ENCODE results near the gene KCNJ5. TPM values are rescaled to one million over a fixed set of nuclear protein-coding genes. Genes with fewer than 3 reads are reported as not detected.

The KCNJ5 gene
- total RNA-seq, 1 donor from 2014 or later, result not detected

DNA sequence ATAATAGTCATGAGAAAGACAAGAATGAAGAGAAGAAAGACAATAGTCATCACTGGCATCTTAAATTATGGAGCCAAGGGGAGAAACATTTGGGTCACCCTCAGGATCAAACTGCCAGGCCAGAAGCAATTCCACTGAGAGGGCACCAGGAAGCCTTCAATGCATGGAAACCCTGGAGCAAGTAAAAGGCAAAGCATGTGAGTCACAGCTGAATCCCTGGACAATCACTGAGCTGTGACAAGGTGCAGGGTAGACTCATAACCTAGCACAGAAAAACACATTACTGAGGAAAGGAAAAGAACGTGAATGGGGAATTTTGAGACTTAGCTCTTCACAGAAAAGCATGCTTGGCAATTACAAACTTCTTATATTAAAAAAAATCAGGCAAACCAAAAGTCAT lies 25.7 kb upstream of the KCNJ5 start:
- Mint-ChIP-seq H3K4me3 (no peak overlapping the region), H3K36me3 (no peaks in the 10 kb centered on the region), H3K27me3 (ENCODE audit: insufficient read depth, low read depth) (peaks cover 9% of the 10 kb centered on the region), H3K9me3 (peaks cover 3% of the 10 kb centered on the region), H3K4me1 (peaks cover 20% of the 10 kb centered on the region), H3K27ac (no peak overlapping the region)
- H3K9ac ChIP-seq, result no peak overlapping the region
- peaks cover 15% of the 10 kb centered on the region for H3F3A ChIP-seq (ENCODE audit: low read depth)
- H4K20me1 ChIP-seq (ENCODE audit: low read depth), result no peaks in the 10 kb centered on the region
- DNase-seq (ENCODE audit: low spot score), result no peak
- no peaks in the 10 kb centered on the region for H3K79me2 ChIP-seq (ENCODE audit: low read depth)
- no peak overlapping the region for H3K4me3 ChIP-seq
- no peak overlapping the region for H3K27ac ChIP-seq
- H2AFZ ChIP-seq (replicated peaks), result no peak overlapping the region
- no peaks in the 10 kb centered on the region for H3K27me3 ChIP-seq
- no peak overlapping the region for H3K4me2 ChIP-seq
- no peaks in the 10 kb centered on the region for H3K36me3 ChIP-seq
- no peaks in the 10 kb centered on the region for H3K9me3 ChIP-seq (ENCODE audit: low read depth)
- TF ChIP-seq EZH2 (IDR thresholded peaks at IDR 0.05), result no peak
- no peak for TF ChIP-seq CTCF (IDR thresholded peaks at IDR 0.05)
- TF ChIP-seq EZH2phosphoT487 (IDR thresholded peaks at IDR 0.05), result no peak
- no peaks in the 10 kb centered on the region for H3K4me1 ChIP-seq

GRCh38 chr11:128867277-128867676 lies 23.9 kb upstream of the KCNJ5 start, which contains the start of gene KCNJ1:
Gene KCNJ1 (minus strand): TSS chr11:128867296. CDS start chr11:128840243, 27,053 bp downstream.
- no peak within 1 kb of the TSS for H3K9ac ChIP-seq
- H3K9me3 ChIP-seq (ENCODE audit: low read depth), result no peaks in the 10 kb centered on the region
- Mint-ChIP-seq H3K9me3 (peaks cover 3% of the 10 kb centered on the region), H3K27me3 (ENCODE audit: insufficient read depth, low read depth) (peaks cover 13% of the 10 kb centered on the region), H3K36me3 (no peaks in the 10 kb centered on the region), H3K4me1 (peaks cover 38% of the 10 kb centered on the region), H3K4me3 (no peak within 1 kb of the TSS), H3K27ac (no peak within 1 kb of the TSS)
- TF ChIP-seq EZH2 (IDR thresholded peaks at IDR 0.05) (no peak), EZH2phosphoT487 (IDR thresholded peaks at IDR 0.05) (no peak), CTCF (IDR thresholded peaks at IDR 0.05) (no peak)
- H3K27ac ChIP-seq, result no peak within 1 kb of the TSS
- H3K4me3 ChIP-seq, result no peak within 1 kb of the TSS
- no peak within 1 kb of the TSS for H3K4me2 ChIP-seq
- no peaks in the 10 kb centered on the region for H3K36me3 ChIP-seq
- DNase-seq (ENCODE audit: low spot score), result no peak
- peaks cover 14% of the 10 kb centered on the region for H3K4me1 ChIP-seq
- H4K20me1 ChIP-seq (ENCODE audit: low read depth), result no peaks in the 10 kb centered on the region
- peaks cover 6% of the 10 kb centered on the region for H3K27me3 ChIP-seq
- no peak within 1 kb of the TSS for H2AFZ ChIP-seq (replicated peaks)
- H3K79me2 ChIP-seq (ENCODE audit: low read depth), result no peaks in the 10 kb centered on the region
- H3F3A ChIP-seq (ENCODE audit: low read depth), result peaks cover 21% of the 10 kb centered on the region

DNA sequence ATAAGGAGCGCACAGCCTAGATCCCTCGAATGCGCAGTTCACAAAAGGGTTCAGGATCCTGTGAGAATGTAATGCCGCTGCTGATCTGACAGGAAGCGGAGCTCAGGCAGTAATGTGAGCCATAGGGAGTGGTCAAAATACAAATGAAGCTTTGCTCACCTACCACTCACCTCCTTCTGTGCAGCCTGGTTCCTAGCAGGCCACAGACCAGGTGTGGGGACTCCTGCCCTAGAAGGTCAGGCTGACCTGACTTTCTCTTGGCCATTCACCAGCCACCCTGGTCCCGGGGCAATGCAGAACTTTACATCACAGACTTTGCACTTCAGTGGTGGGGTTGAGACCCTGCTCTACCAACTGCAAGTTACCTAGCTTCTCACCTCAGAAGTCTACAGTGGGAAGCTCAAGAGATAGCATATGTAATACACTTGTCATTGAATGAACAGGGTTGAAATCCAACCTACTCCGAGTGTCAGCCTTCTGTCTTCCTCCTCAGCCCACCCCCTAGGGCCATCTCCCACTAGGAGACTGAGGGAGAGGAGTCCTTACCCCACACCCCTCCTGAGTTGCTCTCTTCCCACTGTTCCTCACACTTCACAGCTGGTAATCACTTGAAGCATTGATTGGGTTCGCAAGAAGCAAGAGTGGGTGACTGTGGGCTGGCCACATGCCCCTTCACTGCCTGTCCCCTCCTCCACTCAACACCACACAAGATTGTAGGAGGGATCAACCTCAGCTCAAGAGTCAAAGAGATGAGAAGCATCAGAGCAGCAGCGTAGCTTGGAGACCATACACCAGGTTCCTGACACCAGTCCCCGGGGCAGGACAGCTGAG lies 22.1 kb upstream of the KCNJ5 start:
- H4K20me1 ChIP-seq (ENCODE audit: low read depth), result no peaks in the 10 kb centered on the region
- H3K4me3 ChIP-seq, result no peak overlapping the region
- H3K27me3 ChIP-seq, result peaks cover 15% of the 10 kb centered on the region
- H3K36me3 ChIP-seq, result no peaks in the 10 kb centered on the region
- peaks cover 19% of the 10 kb centered on the region for H3K27me3 Mint-ChIP-seq (ENCODE audit: insufficient read depth, low read depth)
- H3K9ac ChIP-seq, result no peak overlapping the region
- H3K79me2 ChIP-seq (ENCODE audit: low read depth), result no peaks in the 10 kb centered on the region
- no peak for TF ChIP-seq EZH2phosphoT487 (IDR thresholded peaks at IDR 0.05)
- no peak for TF ChIP-seq CTCF (IDR thresholded peaks at IDR 0.05)
- TF ChIP-seq EZH2 (IDR thresholded peaks at IDR 0.05), result no peak
- H3K4me2 ChIP-seq, result no peak overlapping the region
- DNase-seq (ENCODE audit: low spot score), result no peak
- H3K36me3 Mint-ChIP-seq, result no peaks in the 10 kb centered on the region
- H3K4me1 Mint-ChIP-seq, result peaks cover 43% of the 10 kb centered on the region
- peaks cover 21% of the 10 kb centered on the region for H3F3A ChIP-seq (ENCODE audit: low read depth)
- H3K27ac ChIP-seq, result no peak overlapping the region
- peaks cover 3% of the 10 kb centered on the region for H3K9me3 Mint-ChIP-seq
- H3K27ac Mint-ChIP-seq, result no peak overlapping the region
- H3K4me3 Mint-ChIP-seq, result no peak overlapping the region
- no peak overlapping the region for H2AFZ ChIP-seq (replicated peaks)
- H3K4me1 ChIP-seq, result peaks cover 14% of the 10 kb centered on the region
- no peaks in the 10 kb centered on the region for H3K9me3 ChIP-seq (ENCODE audit: low read depth)
